PC-3 (cell line): Measurements from ENCODE around the gene PDCL3.

ENCODE experiments used
- EZH2phosphoT487 ChIP-seq: fragments of 300-600 bp; sonication (generic); IDR thresholded peaks from 2 replicates; pipeline ENCODE4 v1.6.1; 2018; ENCODE audit warnings: mild to moderate bottlenecking, antibody characterized with exemption, low read length, borderline replicate concordance
- TF ChIP-seq, protein P1 (sequence below): fragments of 300-600 bp; sonication (generic); conservative IDR thresholded peaks from 2 replicates; pipeline ENCODE4 v1.5.1; 2017; ENCODE audit warnings: antibody characterized with exemption, low read depth, mild to moderate bottlenecking, low read length

DNA sequence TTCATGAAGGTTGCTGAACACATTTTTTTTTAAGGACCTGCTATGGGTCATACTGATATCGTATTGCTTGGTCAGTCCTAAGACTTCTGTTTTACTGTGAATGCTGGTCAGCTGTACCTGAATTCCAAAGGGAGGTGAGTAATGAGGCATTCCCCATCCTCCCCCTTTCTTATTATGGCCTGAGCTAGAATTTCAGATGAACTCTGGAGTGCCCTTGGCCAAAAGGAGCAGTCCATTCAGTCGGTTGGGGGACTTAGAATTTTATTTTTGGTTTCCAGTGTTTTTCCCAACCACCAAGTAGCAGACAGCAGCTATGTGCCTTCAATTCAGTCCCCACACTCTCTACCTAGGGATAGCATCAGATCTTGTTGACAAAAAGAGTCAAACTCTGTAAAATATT is 26.9 kb upstream of the PDCL3 start:
- TF ChIP-seq EZH2phosphoT487, result no peak
- TF ChIP-seq, protein P1, sequence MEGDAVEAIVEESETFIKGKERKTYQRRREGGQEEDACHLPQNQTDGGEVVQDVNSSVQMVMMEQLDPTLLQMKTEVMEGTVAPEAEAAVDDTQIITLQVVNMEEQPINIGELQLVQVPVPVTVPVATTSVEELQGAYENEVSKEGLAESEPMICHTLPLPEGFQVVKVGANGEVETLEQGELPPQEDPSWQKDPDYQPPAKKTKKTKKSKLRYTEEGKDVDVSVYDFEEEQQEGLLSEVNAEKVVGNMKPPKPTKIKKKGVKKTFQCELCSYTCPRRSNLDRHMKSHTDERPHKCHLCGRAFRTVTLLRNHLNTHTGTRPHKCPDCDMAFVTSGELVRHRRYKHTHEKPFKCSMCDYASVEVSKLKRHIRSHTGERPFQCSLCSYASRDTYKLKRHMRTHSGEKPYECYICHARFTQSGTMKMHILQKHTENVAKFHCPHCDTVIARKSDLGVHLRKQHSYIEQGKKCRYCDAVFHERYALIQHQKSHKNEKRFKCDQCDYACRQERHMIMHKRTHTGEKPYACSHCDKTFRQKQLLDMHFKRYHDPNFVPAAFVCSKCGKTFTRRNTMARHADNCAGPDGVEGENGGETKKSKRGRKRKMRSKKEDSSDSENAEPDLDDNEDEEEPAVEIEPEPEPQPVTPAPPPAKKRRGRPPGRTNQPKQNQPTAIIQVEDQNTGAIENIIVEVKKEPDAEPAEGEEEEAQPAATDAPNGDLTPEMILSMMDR, result no peak
